ENCODE measurements around the gene GCNA. TPM values are rescaled to one million over a fixed set of nuclear protein-coding genes. Genes with fewer than 3 reads are reported as not detected.

Gene GCNA
- total and polyA plus RNA-seq, 2 of the 13 experiments (the other 11 are each of a cell fraction or from before 2014, with no cell fraction given): 0.38 to 0.66 TPM

DNA sequence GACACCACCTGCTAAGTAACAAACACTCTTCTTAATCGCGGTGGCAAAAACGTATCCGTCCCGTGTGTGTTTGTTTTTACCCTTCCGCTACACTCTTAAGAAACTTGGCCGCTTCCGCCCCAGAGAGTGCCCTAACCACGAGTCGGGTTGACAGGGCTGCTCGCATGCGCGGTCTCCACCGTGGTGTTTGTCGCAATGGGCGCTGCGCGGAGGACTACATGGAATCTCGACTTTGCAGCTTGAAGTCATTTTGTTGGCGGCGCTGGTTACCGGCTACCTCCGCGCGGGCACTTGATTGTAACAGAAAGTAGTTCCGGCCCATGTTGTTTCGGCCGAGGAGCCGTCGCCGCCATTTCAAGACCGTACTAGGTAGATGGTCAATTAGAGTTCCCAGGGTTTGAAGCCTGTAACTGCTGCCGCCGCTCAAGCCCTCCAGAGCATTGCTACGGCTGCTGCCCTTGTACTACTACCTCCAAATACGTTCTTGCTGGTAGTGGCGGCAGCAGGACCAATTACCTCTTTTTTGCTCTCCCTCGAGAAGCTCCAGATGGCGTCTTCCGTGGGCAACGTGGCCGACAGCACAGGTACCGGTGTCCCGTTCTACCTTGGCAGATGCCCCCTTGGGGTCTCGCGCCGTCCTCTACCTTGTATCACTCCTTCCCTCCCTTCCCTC, 45.3 kb upstream of the GCNA start, which contains the start of gene OGT (continued):
- TF ChIP-seq ZNF12 (CRISPR knock-in tag; IDR thresholded peaks at IDR 0.05) (no peak), GTF2F1 (IDR thresholded peaks at IDR 0.05; ENCODE audit: low read length) (no peak), RARA (CRISPR knock-in tag; IDR thresholded peaks at IDR 0.05) (no peak), TAF1 (CRISPR knock-in tag; IDR thresholded peaks at IDR 0.05) (peak; percentile 79; the same call in 1 of the 2 replicates), ZNF761 (CRISPR knock-in tag; conservative IDR thresholded peaks at IDR 0.05) (no peak), ZNF737 (CRISPR knock-in tag; IDR thresholded peaks at IDR 0.05; ENCODE audit: borderline replicate concordance) (no peak), PBX3 (CRISPR knock-in tag; IDR thresholded peaks at IDR 0.05; ENCODE audit: borderline replicate concordance) (no peak), PAF1 (CRISPR knock-in tag; IDR thresholded peaks at IDR 0.05) (no peak), KLF11 (CRISPR knock-in tag; IDR thresholded peaks at IDR 0.05) (0 out of 2 replicates have a peak, but pooled peaks have one; percentile 23), ARHGAP35 (CRISPR knock-in tag; IDR thresholded peaks at IDR 0.05; ENCODE audit: borderline replicate concordance) (no peak), FIP1L1 (IDR thresholded peaks at IDR 0.05; ENCODE audit: borderline replicate concordance, insufficient read depth, low read depth, low read length) (no peak), ZBTB7B (CRISPR knock-in tag; IDR thresholded peaks at IDR 0.05) (no peak), TIGD3 (CRISPR knock-in tag; IDR thresholded peaks at IDR 0.05; ENCODE audit: borderline replicate concordance) (no peak), HOXA5 (CRISPR knock-in tag; IDR thresholded peaks at IDR 0.05) (peak; percentile 65; the same call in 1 of the 2 replicates), DRAP1 (CRISPR knock-in tag; IDR thresholded peaks at IDR 0.05) (peak; percentile 86), SRSF1 (optimal IDR thresholded peaks at IDR 0.05; ENCODE audit: low read depth, low read length) (no peak), ZNF260 (CRISPR knock-in tag; IDR thresholded peaks at IDR 0.05; ENCODE audit: borderline replicate concordance, low read depth) (no peak), ZBTB46 (CRISPR knock-in tag; IDR thresholded peaks at IDR 0.05; ENCODE audit: borderline replicate concordance) (no peak), ZUFSP (CRISPR knock-in tag; IDR thresholded peaks at IDR 0.05; ENCODE audit: borderline replicate concordance) (no peak)
- TF ChIP-seq, protein P1, sequence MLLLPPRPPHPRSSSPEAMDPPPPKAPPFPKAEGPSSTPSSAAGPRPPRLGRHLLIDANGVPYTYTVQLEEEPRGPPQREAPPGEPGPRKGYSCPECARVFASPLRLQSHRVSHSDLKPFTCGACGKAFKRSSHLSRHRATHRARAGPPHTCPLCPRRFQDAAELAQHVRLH (CRISPR knock-in tag; IDR thresholded peaks at IDR 0.05; ENCODE audit: borderline replicate concordance, low read depth): peak; percentile 58; the same call in 1 of the 2 replicates
- TF ChIP-seq, protein P2, sequence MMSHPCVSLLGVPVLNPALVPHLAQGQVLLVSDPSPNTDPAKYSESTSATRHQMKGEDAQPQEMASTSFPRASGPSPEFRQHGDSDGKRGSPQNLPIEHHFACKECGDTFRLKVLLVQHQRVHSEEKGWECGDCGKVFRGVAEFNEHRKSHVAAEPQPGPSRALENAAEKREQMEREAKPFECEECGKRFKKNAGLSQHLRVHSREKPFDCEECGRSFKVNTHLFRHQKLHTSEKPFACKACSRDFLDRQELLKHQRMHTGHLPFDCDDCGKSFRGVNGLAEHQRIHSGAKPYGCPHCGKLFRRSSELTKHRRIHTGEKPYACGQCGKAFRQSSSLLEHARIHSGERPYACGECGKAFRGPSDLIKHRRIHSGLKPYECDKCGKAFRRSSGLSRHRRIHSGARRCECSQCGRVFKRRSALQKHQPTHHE (CRISPR knock-in tag; IDR thresholded peaks at IDR 0.05; ENCODE audit: borderline replicate concordance): peak; percentile 48; the same call in 1 of the 2 replicates
